Lung (tissue), 13 donors: Measurements from ENCODE around the gene GFAP. TPM values are rescaled to one million over a fixed set of nuclear protein-coding genes. Genes with fewer than 3 reads are reported as not detected.

Source experiments
- ATAC-seq: fragments of 200-7000 bp; cut with Tn5 transposase; one replicate; pipeline ENCODE4 v1.9.1; 2020; ENCODE audit warnings: moderate number of reproducible peaks; ENCODE audit not compliant: insufficient read depth, low FRiP score
- DNase-seq, 3 donors: peaks; one replicate each; pipeline ENCODE4 v3.0.0-alpha.2; 2013 to 2017
- H3K27ac ChIP-seq, 2 donors: one replicate each; pipeline ENCODE4 v1.5.1; 2013; ENCODE audit warnings: mild to moderate bottlenecking in 2 of 2, moderate library complexity in 2 of 2, control low read depth in 1 of 2, inconsistent platforms in 1 of 2, low read depth in 1 of 2, low read length in 1 of 2
- H3K27me3 ChIP-seq, 3 donors: one replicate each; pipeline ENCODE4 v1.5.1; 2013; ENCODE audit warnings: low read length in 2 of 3; ENCODE audit not compliant: control insufficient read depth in 3 of 3, insufficient read depth in 3 of 3
- H3K36me3 ChIP-seq, 4 donors: one replicate each; pipeline ENCODE4 v1.5.1; 2013; ENCODE audit warnings: low read length in 4 of 4, mild to moderate bottlenecking in 1 of 4, moderate library complexity in 1 of 4; ENCODE audit not compliant: control insufficient read depth in 4 of 4, insufficient read depth in 4 of 4
- H3K4me1 ChIP-seq, 5 donors: one replicate each; pipeline ENCODE4 v1.5.1; 2013; ENCODE audit warnings: low read length in 5 of 5, mild to moderate bottlenecking in 2 of 5, moderate library complexity in 1 of 5; ENCODE audit not compliant: control insufficient read depth in 5 of 5, insufficient read depth in 5 of 5
- H3K4me3 ChIP-seq: one replicate; pipeline ENCODE4 v1.5.1; 2013; ENCODE audit warnings: mild to moderate bottlenecking, control low read depth, moderate library complexity
- H3K9ac ChIP-seq, 2 donors: one replicate each; pipeline ENCODE4 v1.5.1; 2013; ENCODE audit warnings: low read length in 2 of 2, control low read depth in 1 of 2; ENCODE audit not compliant: insufficient read depth in 1 of 2
- H3K9me3 ChIP-seq, 4 donors: one replicate each; pipeline ENCODE4 v1.5.1; 2013; ENCODE audit warnings: low read length in 3 of 4, mild to moderate bottlenecking in 1 of 4, moderate library complexity in 1 of 4; ENCODE audit not compliant: control insufficient read depth in 4 of 4, insufficient read depth in 3 of 4
- WGBS, 2 donors: extraction: QIAGEN DNeasy Blood & Tissue Kit; methylation state at CpG; one replicate each; pipeline ENCODE4 v1.1.7; 2013; 5-methylcytosine and 5-hydroxymethylcytosine counted together
- polyA plus RNA-seq, 2 donors: library from polyadenylated mRNA; stranded (reverse); fragments of 200-250 nt; gene quantifications; one replicate each; pipeline ENCODE4 v1.2.1, GENCODE V29; 2013
- small RNA-seq: library from RNA; depleted of rRNA; stranded (forward); fragments of <200 nt; gene quantifications from one replicate; pipeline ENCODE3, GENCODE V24; 2014; ENCODE audit warnings: low replicate concordance
- total RNA-seq, 2 donors: library from RNA; depleted of rRNA in 1 of 2; stranded (reverse); fragments of >200 nt in 1 of 2; gene quantifications; one replicate each; pipeline ENCODE4 v1.2.1, GENCODE V29; 2014 to 2021
- TF ChIP-seq, protein P1 (sequence below): IDR thresholded peaks from 2 replicates; pipeline ENCODE4 v1.5.1; 2012; ENCODE audit warnings: mild to moderate bottlenecking; ENCODE audit errors: control extremely low read depth, extremely low read depth
- donor health status: control.
- donor health status: control.
- donor health status: Bipolar disorder and iron deficiency.
- donor health status: healthy.
- donor health status: DM: yes; HTN: yes; CAD: no.

GFAP gene
- total and polyA plus RNA-seq, 4 donors: 0.25 to 0.88 (median 0.34) TPM

- H3K4me1 ChIP-seq: no peaks in the 10 kb centered on the region
- WGBS, 2 donors: 94 to 97% methylated on average over 5 of the region's 5 CpGs
- peaks cover 30 to 66% (median 48%) of the 10 kb centered on the region in 4 donors for H3K36me3 ChIP-seq
Measured at GRCh38 chr17:44854192-44854591, 61.1 kb downstream of the GFAP start.

More at GRCh38 chr17:44854192-44854591, 61.1 kb downstream of the GFAP start:
- H3K9me3 ChIP-seq: no peaks in the 10 kb centered on the region
- no peaks in the 10 kb centered on the region for H3K27me3 ChIP-seq
- no peak overlapping the region for H3K27ac ChIP-seq
- H3K4me3 ChIP-seq: no peak overlapping the region
- TF ChIP-seq, protein P1, sequence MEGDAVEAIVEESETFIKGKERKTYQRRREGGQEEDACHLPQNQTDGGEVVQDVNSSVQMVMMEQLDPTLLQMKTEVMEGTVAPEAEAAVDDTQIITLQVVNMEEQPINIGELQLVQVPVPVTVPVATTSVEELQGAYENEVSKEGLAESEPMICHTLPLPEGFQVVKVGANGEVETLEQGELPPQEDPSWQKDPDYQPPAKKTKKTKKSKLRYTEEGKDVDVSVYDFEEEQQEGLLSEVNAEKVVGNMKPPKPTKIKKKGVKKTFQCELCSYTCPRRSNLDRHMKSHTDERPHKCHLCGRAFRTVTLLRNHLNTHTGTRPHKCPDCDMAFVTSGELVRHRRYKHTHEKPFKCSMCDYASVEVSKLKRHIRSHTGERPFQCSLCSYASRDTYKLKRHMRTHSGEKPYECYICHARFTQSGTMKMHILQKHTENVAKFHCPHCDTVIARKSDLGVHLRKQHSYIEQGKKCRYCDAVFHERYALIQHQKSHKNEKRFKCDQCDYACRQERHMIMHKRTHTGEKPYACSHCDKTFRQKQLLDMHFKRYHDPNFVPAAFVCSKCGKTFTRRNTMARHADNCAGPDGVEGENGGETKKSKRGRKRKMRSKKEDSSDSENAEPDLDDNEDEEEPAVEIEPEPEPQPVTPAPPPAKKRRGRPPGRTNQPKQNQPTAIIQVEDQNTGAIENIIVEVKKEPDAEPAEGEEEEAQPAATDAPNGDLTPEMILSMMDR: no peak
- no peak overlapping the region for H3K9ac ChIP-seq
- no peak for ATAC-seq
- DNase-seq: no peak

Small RNAs within 50 kb of the gene (small RNA-seq; reads per million reads assigned to genes)
- not detected for gene CCDC103
- gene MIR6783: not detected
- not detected for gene RN7SL405P

Other genes starting within 250 kb of the GFAP start
- 10 to 100 TPM; 20.5 to 21.4 TPM for gene CCDC43, start 225.7 kb downstream of the GFAP start, total RNA-seq
- gene CCDC43, start 225.7 kb downstream of the GFAP start, polyA plus RNA-seq: 10 to 100 TPM; 13.5 to 17.0 TPM
- gene DBF4B, start 206.8 kb downstream of the GFAP start, total RNA-seq: 1 to 10 TPM; 3.5 to 8.6 TPM
- gene DBF4B, start 206.8 kb downstream of the GFAP start, polyA plus RNA-seq: 1 to 10 TPM; 2.7 to 2.8 TPM
- gene ADAM11, start 156.5 kb downstream of the GFAP start, total RNA-seq: 1 to 10 TPM in 1 of 2 donors, under 1 TPM in 1; 0.09 to 1.1 TPM
- under 1 TPM; 0.15 to 0.22 TPM for gene ADAM11, start 156.5 kb downstream of the GFAP start, polyA plus RNA-seq
- 10 to 100 TPM; 13.0 to 44.3 TPM for gene GJC1, start 85.2 kb downstream of the GFAP start, total RNA-seq
- 1 to 10 TPM; 3.9 TPM for gene GJC1, start 85.2 kb downstream of the GFAP start, polyA plus RNA-seq
- gene HIGD1B, start 67.6 kb downstream of the GFAP start, total RNA-seq: 10 to 100 TPM; 12.1 to 23.9 TPM
- gene HIGD1B, start 67.6 kb downstream of the GFAP start, polyA plus RNA-seq: 10 to 100 TPM in 1 of 2 donors, 1 to 10 TPM in 1; 3.0 to 25.4 TPM
- 10 to 100 TPM; 90.1 to 93.3 TPM for gene EFTUD2, start 16.1 kb downstream of the GFAP start, total RNA-seq
- 10 to 100 TPM; 35.5 to 56.4 TPM for gene EFTUD2, start 16.1 kb downstream of the GFAP start, polyA plus RNA-seq
- 1 to 10 TPM in 1 of 2 donors, under 1 TPM in 1; 0.80 to 1.4 TPM for gene KIF18B, start 32.3 kb upstream of the GFAP start, total RNA-seq
- gene KIF18B, start 32.3 kb upstream of the GFAP start, polyA plus RNA-seq: under 1 TPM; 0.70 to 0.87 TPM
- gene C1QL1, start 52.8 kb upstream of the GFAP start, total RNA-seq: under 1 TPM; 0.21 to 0.57 TPM
- under 1 TPM; 0.10 to 0.57 TPM for gene C1QL1, start 52.8 kb upstream of the GFAP start, polyA plus RNA-seq
- 10 to 100 TPM; 26.7 to 28.8 TPM for gene DCAKD, start 136.1 kb upstream of the GFAP start, total RNA-seq
- gene DCAKD, start 136.1 kb upstream of the GFAP start, polyA plus RNA-seq: 10 to 100 TPM; 11.8 to 13.6 TPM
- 100 to 1,000 TPM in 1 of 2 donors, 10 to 100 TPM in 1; 56.9 to 120 TPM for gene NMT1, start 145.8 kb upstream of the GFAP start, total RNA-seq
- 10 to 100 TPM; 37.7 to 41.0 TPM for gene NMT1, start 145.8 kb upstream of the GFAP start, polyA plus RNA-seq
- 10 to 100 TPM in 1 of 2 donors, 1 to 10 TPM in 1; 3.6 to 43.3 TPM for gene PLCD3, start 217.0 kb upstream of the GFAP start, total RNA-seq
- gene PLCD3, start 217.0 kb upstream of the GFAP start, polyA plus RNA-seq: 10 to 100 TPM; 13.6 to 24.2 TPM
- gene ACBD4, start 220.2 kb upstream of the GFAP start, total RNA-seq: 10 to 100 TPM; 12.6 to 12.7 TPM
- gene ACBD4, start 220.2 kb upstream of the GFAP start, polyA plus RNA-seq: 10 to 100 TPM in 1 of 2 donors, 1 to 10 TPM in 1; 7.8 to 15.7 TPM
- gene HEXIM1, start 233.0 kb upstream of the GFAP start, total RNA-seq: 10 to 100 TPM; 25.3 to 34.4 TPM
- gene HEXIM1, start 233.0 kb upstream of the GFAP start, polyA plus RNA-seq: 10 to 100 TPM; 14.5 to 18.7 TPM
- gene HEXIM2, start 246.4 kb upstream of the GFAP start, total RNA-seq: 10 to 100 TPM in 1 of 2 donors, 1 to 10 TPM in 1; 7.6 to 10.6 TPM
- 1 to 10 TPM; 4.3 to 6.5 TPM for gene HEXIM2, start 246.4 kb upstream of the GFAP start, polyA plus RNA-seq